GM10266 (cell line): Measurements from ENCODE around the gene NKIRAS1.
A peak's percentile ranks its signal among the peaks of the same experiment; 100 is the strongest.

Experiments
- DNase-seq: peaks from one replicate; pipeline ENCODE4 v3.0.0; 2012; ENCODE audit errors: extremely low spot score
- TF ChIP-seq, protein P1 (sequence below): IDR thresholded peaks from 2 replicates; pipeline ENCODE4 v1.5.1; 2012; ENCODE audit warnings: mild to moderate bottlenecking, low read depth; ENCODE audit not compliant: control insufficient read depth, insufficient read depth; ENCODE audit errors: missing control alignments

NKIRAS1 gene

DNA sequence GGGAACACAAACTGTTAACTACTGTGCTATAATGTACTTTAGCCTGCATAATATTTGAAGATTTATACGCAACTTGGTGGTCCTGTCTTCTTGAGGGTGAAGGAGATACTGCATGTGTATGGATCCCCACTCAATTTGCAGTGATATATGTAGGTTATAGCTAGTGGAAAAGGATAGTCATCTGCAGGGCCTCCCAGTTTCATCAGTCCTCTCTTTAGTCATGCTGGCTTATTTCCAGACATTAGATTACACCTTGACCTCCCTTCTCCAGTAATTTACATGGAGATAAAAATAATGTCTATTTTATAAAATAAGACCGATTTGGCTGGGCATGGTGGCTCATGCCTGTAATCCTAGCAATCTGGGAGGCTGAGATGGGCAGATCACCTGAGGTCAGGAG, 32.0 kb upstream of the NKIRAS1 start:
- TF ChIP-seq, protein P1, sequence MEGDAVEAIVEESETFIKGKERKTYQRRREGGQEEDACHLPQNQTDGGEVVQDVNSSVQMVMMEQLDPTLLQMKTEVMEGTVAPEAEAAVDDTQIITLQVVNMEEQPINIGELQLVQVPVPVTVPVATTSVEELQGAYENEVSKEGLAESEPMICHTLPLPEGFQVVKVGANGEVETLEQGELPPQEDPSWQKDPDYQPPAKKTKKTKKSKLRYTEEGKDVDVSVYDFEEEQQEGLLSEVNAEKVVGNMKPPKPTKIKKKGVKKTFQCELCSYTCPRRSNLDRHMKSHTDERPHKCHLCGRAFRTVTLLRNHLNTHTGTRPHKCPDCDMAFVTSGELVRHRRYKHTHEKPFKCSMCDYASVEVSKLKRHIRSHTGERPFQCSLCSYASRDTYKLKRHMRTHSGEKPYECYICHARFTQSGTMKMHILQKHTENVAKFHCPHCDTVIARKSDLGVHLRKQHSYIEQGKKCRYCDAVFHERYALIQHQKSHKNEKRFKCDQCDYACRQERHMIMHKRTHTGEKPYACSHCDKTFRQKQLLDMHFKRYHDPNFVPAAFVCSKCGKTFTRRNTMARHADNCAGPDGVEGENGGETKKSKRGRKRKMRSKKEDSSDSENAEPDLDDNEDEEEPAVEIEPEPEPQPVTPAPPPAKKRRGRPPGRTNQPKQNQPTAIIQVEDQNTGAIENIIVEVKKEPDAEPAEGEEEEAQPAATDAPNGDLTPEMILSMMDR, result no peak
- no peak for DNase-seq

DNA sequence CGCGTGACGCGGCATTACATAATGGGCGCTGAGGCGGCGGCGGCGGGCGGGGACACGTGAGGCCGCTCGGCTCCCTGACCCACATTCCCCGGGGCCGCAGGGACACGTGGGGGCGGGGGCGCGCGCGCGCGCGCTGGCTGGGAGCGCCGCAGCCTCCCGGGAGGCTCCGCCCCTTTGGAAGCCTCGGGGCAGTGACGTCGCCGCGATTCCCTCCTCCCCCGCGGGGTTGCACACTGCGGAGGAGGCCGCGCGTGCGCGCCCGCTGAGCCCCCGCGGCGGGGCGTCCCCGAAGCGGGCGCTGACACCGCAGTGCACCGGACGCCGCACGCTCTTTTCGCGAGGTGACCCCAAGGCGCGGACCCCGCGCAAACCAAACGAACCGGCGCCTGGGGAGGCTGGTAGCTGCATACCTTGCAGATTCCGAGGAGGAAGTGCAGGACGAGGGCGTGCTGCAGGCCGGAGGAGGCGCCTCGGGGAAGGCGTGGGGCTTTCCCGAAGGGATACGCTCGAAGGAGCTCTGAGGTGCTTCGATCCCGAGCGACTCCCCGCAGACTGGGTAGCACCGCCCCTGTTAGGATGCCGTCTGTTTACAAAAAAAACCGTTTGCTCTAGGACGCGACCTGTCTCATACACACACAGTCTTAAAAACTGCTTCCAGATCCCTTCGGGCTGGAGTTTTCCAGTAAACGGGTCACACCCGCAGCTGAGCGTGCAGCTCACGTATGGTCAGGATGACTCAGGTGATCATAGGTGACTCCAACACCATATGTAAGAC, 29.3 kb upstream of the NKIRAS1 start:
- TF ChIP-seq, protein P1, result no peak
- peak; percentile 98 for DNase-seq

DNA sequence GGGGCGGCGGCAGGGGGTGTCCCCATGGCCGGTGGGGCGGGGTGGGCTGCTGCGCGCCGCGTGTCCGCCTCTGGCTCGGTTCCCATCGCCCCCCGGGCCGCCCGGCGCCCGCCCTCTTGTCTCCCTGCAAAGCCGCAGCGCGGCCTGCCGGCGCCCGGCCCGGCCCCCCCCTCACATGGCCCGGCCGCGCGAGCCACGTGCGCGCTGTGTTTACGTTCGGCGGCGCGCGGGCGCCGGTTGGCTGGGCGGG, 28.8 kb upstream of the NKIRAS1 start:
- no peak for DNase-seq

DNA sequence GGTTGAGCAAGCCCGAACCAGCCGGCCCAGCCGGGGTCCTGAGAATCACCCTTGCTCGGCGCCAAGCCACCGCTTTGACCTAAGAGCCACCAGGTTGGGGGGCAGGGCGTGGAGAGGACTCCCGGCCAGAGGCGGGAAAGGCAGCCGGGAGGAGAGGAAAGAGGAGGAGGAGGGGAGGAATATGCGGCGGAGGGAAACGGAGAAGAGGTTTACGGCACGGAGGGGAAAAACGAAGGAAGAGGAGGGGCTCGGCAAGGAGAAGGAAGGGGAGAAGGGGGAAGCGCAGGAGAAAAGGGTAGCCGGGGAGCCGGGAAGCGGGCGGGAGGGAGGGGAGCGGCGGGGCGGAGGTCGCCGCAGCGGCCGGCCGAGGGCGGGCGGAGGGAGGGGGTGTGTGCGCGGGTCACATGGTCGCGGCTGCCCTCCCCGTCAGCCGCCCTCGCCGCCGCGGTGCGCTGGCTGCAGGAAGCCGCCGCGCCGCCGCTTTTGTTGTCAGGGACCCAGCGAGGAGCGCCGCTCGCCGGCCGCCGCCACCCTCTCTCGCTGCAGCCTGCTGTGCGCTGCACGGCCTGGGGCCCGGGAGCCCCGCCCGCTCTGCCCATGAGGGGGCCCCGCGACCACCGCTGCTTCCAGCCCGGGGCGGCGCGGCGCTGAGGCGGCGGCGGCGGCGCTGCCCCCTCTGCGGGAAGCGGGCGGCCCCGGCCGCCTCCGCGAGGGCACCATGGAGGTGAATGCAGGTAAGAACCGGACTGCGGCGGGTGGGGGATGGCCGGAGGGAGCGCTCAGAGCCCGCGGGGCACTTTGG, 28.3 kb upstream of the NKIRAS1 start, which contains the start of gene NR1D2:
Gene NR1D2 (plus strand): TSS at position 426 of the 802 bp plus-strand sequence. CDS start 293 bp downstream, at position 719.
- DNase-seq, result peak; percentile 92
- TF ChIP-seq, protein P1, result peak; percentile 42

More for the DNA sequence above, 28.8 kb upstream of the NKIRAS1 start:
- TF ChIP-seq, protein P1, result no peak

DNA sequence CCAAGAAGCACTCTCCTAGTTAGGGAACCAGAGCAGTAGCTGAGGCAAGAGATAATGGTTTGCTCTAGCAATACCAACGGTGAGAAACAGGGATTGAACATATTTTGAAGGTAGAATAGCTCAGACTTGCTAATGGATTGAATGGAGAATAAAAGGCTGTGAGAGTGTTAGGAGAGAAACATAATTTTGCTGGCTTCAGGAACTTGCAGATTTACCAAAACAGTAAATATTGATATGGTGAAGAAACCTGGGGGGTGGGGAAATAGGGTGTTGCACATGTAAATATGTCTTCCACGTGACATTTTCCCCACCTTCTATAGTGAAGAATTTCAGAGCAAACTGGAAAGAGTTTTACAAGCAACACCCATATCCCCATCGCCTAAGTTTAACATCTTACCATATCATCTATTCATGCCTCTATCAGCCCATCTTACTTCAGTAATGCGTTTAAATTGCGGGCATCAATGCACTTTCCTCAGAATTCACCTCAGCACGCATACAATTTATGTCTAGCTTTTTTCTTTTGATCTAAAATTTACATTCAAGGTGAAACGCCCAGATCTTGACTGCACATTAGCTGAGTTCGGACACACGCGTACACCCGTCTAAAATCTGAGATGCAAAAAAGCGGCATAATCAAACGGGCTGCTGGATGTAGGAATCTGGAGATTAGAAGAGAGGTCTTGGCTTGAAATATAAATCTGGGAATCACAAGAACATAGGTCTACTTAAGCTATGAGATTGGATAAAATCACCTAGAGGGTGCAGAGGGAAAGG, 27.4 kb upstream of the NKIRAS1 start:
- no peak for DNase-seq
- TF ChIP-seq, protein P1, result no peak

DNA sequence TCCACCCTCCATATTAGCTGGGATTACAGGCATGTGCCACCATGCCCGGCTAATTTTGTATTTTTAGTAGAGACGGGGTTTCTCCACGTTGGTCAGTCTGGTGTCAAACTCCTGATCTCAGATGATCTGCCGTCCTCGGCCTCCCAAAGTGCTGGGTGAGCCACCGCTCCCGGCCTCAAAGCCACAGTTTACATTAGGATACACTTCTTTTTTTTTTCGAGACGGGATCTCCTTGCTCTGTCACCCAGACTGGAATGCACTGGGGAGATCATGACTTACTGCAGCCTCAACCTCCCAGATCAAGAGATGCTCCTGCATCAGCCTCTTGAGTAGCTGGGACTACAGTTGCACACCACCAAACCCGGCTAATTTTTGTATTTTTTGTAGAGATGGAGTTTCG, 25.8 kb upstream of the NKIRAS1 start:
- TF ChIP-seq, protein P1, result no peak
- DNase-seq, result no peak
